Astrocyte of the spinal cord (primary cell): ENCODE measurements around the gene PRSS36.
A peak's percentile ranks its signal among the peaks of the same experiment; 100 is the strongest.
"Not testable (repeated sequence)": the region's sequence is repeated elsewhere in the genome, so short reads cannot be mapped to it uniquely, and the experiment has no call there.

Source experiments
- DNase-seq: peaks from one replicate; pipeline ENCODE4 v3.0.0; 2011; ENCODE audit warnings: low read depth, low spot score
- H3K4me3 ChIP-seq: 2 replicates; pipeline ENCODE4 v1.5.1; 2011; ENCODE audit warnings: low read depth, mild to moderate bottlenecking, low read length, moderate library complexity
- CTCF ChIP-seq: IDR thresholded peaks from 2 replicates; pipeline ENCODE4 v1.5.1; 2012; ENCODE audit warnings: low read depth, mild to moderate bottlenecking, low read length, inconsistent platforms
- in situ Hi-C: cut with HindIII; loops from 2 replicates; pipeline ENCODE4 v1.10.0; 2017; ENCODE audit warnings: low sequenced_read_pairs

PRSS36 gene

GRCh38 chr16:31108035-31108793 lies 41.7 kb downstream of the PRSS36 start, which contains the start of gene BCKDK:
TSS of gene BCKDK (plus strand) at chr16:31108386. CDS start at chr16:31109224, 838 bp downstream.
- DNase-seq, result peak; percentile 61
- in situ Hi-C loops, result no loop called here
- H3K4me3 ChIP-seq, result peak within 1 kb of the TSS; percentile 76
- no peak for TF ChIP-seq CTCF

GRCh38 chr16:31107465-31107867 lies 42.4 kb downstream of the PRSS36 start:
- in situ Hi-C loops, result no loop called here
- DNase-seq, result no peak
- H3K4me3 ChIP-seq, result no peak overlapping the region
- TF ChIP-seq CTCF, result no peak

DNA sequence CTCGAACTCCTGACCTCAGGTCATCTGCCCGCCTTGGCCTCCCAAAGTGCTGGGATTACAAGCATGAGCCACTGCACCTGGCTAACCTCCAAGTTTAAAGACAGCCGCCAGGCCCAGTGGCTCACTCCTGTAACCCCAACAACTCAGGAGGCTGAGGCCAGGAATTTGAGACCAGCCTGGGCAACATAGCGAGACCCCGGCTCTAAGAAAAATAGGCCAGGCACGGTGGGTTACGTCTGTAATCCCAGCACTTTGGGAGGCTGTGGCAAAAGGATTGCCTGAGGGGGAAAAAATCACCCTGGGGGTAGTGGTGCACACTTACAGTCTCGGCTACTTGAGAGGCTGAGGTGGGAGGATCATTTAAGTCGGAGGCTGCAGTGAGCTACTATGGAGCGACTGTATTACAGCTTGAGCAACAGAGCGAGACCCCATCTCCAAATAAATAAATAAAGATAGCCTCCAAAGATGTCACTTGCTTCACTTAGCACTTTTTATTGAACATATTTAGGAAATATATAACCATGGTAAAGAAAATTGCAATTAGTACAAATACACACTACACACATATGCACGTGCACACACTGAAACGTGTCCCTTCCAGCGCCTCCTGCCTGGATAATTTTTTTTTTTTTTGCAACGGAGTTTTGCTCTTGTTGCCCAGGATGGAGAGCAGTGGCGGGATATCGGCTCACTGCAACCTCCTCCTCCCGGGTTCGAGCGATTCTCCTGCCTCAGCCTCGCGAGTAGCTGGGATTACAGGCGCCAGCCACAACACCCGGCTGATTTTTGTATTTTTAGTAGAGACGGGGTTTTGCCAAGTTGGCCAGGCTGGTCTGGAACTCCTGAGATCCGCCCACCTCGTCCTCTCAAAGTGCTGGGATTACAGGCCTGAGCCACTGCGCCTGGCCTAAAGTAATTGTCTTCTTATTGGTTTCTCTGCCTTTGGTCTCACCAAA lies 43.1 kb downstream of the PRSS36 start:
- no peak for TF ChIP-seq CTCF
- in situ Hi-C loops, result no loop called here
- DNase-seq, result no peak
- H3K4me3 ChIP-seq, result no peak overlapping the region

GRCh38 chr16:31105677-31106213 lies 44.1 kb downstream of the PRSS36 start:
- in situ Hi-C loops, result no loop called here
- peak; percentile 83 for TF ChIP-seq CTCF

DNA sequence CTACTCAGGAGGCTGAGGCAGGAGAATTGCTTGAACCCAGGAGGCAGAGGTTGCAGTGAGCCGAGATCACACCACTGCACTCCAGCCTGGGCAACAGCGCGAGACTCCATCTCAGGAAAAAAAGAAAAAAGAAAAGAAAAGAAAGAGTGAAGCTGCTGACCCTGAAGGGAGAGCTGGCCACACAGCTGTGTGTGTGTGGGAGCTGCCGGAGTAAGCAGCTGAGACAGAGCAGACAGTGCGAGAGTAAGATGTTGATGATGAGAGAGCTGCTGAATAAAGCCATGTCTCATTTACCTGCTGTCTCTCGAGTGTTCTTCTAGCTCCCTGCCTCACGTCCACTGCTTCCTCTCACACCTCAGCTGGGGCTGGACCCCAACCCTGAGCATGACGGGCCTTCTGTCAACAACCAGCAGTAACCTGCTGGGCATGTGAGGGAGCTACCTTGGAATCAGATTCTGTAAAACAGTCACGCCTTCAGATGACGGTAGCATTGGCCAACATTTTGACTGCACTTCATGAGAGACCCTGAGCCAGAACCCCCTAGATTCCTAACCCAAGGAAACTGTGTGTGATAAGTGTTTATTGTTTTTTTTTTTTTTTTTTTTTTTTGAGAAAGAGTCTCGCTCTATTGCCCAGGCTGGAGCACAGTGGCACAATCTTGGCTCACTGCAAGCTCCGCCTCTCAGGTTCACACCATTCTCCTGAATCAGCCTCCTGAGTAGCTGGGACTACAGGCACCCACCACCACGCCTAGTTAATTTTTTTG lies 48.8 kb downstream of the PRSS36 start:
- in situ Hi-C loops, DNase-seq, H3K4me3 ChIP-seq: not testable (repeated sequence)

More at GRCh38 chr16:31105677-31106213, 44.1 kb downstream of the PRSS36 start:
- no peak overlapping the region for H3K4me3 ChIP-seq
- peak; percentile 47 for DNase-seq

- in situ Hi-C loops, result no loop called here
- TF ChIP-seq CTCF, result no peak
- DNase-seq, result peak; percentile 36
- no peak overlapping the region for H3K4me3 ChIP-seq
Measured at GRCh38 chr16:31099860-31100638, 49.8 kb downstream of the PRSS36 start.
